Fibroblast of lung (primary cell): ENCODE data around the gene VIPR2.

ENCODE experiments used
- EZH2 ChIP-seq: IDR thresholded peaks from 2 replicates; pipeline ENCODE4 v1.5.1; 2012; ENCODE audit warnings: low read length, control low read depth, mild to moderate bottlenecking; ENCODE audit errors: missing control alignments
- TF ChIP-seq, protein P1 (sequence below), 2 donors: IDR thresholded peaks in 1 of 2; conservative IDR thresholded peaks in 1 of 2; 1 replicate in 1 of 2; 2 replicates in 1 of 2; pipeline ENCODE4 v1.5.1; 2011 to 2012; ENCODE audit warnings: low read length in 2 of 2, control low read depth in 1 of 2, inconsistent platforms in 1 of 2, low read depth in 1 of 2, mild to moderate bottlenecking in 1 of 2

DNA sequence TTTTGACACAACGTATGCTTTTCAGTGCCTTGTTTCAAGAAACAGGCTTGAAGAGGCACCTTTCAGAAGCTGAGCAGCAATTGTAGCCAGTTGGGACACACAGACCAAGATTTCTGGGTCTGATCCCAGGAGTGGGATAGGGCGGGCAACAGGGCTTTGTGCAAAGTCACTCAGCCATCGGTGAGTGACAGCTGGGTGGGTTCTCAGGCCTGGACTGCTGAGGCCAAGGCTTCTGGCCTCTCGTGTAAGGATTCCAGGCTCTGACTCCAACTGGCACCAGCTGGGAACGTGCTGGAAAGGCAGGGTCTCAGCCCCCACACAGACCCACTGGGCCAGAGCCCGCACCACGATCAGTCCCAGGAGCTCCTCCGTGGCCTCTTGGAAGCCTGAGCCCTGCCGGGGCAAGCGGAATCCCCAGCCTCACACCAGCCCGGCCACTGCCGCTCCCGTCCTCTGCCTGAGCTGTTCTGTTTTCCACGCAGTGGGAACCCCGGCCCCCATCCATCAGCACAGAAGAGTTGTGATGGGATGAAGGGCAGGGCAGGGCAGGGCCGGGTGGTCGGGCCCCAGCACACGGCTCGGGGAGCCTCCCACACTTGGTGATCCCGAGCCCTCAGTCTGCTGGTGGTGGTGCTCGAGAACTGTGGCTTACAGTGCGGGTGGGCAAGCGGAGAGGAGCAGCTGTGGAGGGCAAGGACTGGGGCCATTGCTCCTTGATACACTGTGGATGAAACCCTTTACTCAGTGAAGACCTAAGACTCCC is 46.8 kb downstream of the VIPR2 start:
- TF ChIP-seq, protein P1, sequence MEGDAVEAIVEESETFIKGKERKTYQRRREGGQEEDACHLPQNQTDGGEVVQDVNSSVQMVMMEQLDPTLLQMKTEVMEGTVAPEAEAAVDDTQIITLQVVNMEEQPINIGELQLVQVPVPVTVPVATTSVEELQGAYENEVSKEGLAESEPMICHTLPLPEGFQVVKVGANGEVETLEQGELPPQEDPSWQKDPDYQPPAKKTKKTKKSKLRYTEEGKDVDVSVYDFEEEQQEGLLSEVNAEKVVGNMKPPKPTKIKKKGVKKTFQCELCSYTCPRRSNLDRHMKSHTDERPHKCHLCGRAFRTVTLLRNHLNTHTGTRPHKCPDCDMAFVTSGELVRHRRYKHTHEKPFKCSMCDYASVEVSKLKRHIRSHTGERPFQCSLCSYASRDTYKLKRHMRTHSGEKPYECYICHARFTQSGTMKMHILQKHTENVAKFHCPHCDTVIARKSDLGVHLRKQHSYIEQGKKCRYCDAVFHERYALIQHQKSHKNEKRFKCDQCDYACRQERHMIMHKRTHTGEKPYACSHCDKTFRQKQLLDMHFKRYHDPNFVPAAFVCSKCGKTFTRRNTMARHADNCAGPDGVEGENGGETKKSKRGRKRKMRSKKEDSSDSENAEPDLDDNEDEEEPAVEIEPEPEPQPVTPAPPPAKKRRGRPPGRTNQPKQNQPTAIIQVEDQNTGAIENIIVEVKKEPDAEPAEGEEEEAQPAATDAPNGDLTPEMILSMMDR (conservative IDR thresholded peaks at IDR 0.05 in 1 of 2, IDR thresholded peaks at IDR 0.05 in 1 of 2; ENCODE audit: low read depth in 1 of 2, low read length in 2 of 2): no peak
- TF ChIP-seq EZH2: no peak
